Ovary (tissue), 3 donors: ENCODE measurements around the gene TRIP12.
"Not testable (repeated sequence)": the region's sequence is repeated elsewhere in the genome, so short reads cannot be mapped to it uniquely, and the experiment has no call there.

Experiments used
- POLR2A ChIP-seq: fragments of 450-650 bp; IDR thresholded peaks from one replicate; pipeline ENCODE4 v1.6.1; 2017; ENCODE audit warnings: antibody characterized with exemption, mild to moderate bottlenecking, moderate library complexity
- TF ChIP-seq, protein P1 (sequence below), 3 donors: fragments of 450-650 bp in 2 of 3; fragments of 200-600 bp in 1 of 3; IDR thresholded peaks; one replicate each; pipeline versions ENCODE4 v1.5.1 to v1.8.0; 2016 to 2022; ENCODE audit warnings: antibody characterized with exemption in 3 of 3, mild to moderate bottlenecking in 1 of 3
- donor health status: DM: no; HTN: no; CAD: no.

GRCh38 chr2:229850355-229851275 lies 71.2 kb downstream of the TRIP12 start:
- TF ChIP-seq POLR2A: not testable (repeated sequence)
- TF ChIP-seq, protein P1, sequence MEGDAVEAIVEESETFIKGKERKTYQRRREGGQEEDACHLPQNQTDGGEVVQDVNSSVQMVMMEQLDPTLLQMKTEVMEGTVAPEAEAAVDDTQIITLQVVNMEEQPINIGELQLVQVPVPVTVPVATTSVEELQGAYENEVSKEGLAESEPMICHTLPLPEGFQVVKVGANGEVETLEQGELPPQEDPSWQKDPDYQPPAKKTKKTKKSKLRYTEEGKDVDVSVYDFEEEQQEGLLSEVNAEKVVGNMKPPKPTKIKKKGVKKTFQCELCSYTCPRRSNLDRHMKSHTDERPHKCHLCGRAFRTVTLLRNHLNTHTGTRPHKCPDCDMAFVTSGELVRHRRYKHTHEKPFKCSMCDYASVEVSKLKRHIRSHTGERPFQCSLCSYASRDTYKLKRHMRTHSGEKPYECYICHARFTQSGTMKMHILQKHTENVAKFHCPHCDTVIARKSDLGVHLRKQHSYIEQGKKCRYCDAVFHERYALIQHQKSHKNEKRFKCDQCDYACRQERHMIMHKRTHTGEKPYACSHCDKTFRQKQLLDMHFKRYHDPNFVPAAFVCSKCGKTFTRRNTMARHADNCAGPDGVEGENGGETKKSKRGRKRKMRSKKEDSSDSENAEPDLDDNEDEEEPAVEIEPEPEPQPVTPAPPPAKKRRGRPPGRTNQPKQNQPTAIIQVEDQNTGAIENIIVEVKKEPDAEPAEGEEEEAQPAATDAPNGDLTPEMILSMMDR (IDR thresholded peaks at IDR 0.05): not testable (repeated sequence)
